ENCODE data around the gene LARP4B. TPM values are rescaled to one million over a fixed set of nuclear protein-coding genes. Genes with fewer than 3 reads are reported as not detected.
A peak's percentile ranks its signal among the peaks of the same experiment; 100 is the strongest.

Gene LARP4B
- total RNA-seq, 1 donor from 2014 or later: 31.1 TPM

DNA sequence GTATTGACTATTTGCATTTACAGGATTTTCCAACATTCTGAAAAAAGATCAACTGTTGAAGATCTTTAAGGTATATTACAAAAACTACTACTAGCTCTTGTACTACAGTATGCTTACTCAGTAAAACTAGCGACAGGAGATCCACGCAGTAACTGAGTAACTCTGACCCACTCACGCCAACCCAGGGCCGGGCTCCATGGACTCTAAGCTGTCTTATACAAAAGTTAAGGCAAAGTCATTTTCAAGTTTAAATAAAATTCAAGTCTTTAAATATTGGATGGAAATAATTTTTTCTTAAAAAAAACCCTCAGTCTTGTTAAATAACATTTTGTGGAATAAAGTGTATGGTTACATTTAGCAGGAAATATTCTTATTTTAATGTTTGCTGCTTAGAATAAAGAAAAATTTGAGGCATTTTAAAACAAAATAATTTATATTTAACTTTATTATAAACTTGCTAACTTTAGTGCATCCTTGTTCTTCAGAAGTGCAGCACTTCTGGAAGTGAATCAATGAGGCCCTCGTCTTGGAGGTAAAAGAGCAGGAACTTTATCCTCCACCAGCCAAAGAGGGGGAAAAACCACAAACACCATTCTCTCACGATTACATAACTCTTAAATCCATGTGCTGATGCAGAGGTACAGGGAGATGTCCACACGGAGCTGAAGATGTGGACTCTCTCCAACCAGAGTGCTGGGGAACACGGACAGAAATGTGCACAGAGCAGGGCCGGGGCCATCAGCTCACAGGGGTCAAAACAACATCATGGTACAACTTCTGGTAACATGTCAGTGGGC is 119.9 kb downstream of the LARP4B start:
- peaks cover 29% of the 10 kb centered on the region for H3K36me3 ChIP-seq (ENCODE audit: control insufficient read depth, insufficient read depth, low read length)
- H3K27me3 ChIP-seq (ENCODE audit: control insufficient read depth, insufficient read depth, low read length): no peaks in the 10 kb centered on the region
- H3K4me3 ChIP-seq (ENCODE audit: low read depth, low read length): no peak overlapping the region
- TF ChIP-seq, protein P1, sequence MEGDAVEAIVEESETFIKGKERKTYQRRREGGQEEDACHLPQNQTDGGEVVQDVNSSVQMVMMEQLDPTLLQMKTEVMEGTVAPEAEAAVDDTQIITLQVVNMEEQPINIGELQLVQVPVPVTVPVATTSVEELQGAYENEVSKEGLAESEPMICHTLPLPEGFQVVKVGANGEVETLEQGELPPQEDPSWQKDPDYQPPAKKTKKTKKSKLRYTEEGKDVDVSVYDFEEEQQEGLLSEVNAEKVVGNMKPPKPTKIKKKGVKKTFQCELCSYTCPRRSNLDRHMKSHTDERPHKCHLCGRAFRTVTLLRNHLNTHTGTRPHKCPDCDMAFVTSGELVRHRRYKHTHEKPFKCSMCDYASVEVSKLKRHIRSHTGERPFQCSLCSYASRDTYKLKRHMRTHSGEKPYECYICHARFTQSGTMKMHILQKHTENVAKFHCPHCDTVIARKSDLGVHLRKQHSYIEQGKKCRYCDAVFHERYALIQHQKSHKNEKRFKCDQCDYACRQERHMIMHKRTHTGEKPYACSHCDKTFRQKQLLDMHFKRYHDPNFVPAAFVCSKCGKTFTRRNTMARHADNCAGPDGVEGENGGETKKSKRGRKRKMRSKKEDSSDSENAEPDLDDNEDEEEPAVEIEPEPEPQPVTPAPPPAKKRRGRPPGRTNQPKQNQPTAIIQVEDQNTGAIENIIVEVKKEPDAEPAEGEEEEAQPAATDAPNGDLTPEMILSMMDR (IDR thresholded peaks at IDR 0.05; ENCODE audit: insufficient read depth, low read length, severe bottlenecking): no peak
- no peak for FAIRE-seq
- DNase-seq (ENCODE audit: low read depth): no peak

DNA sequence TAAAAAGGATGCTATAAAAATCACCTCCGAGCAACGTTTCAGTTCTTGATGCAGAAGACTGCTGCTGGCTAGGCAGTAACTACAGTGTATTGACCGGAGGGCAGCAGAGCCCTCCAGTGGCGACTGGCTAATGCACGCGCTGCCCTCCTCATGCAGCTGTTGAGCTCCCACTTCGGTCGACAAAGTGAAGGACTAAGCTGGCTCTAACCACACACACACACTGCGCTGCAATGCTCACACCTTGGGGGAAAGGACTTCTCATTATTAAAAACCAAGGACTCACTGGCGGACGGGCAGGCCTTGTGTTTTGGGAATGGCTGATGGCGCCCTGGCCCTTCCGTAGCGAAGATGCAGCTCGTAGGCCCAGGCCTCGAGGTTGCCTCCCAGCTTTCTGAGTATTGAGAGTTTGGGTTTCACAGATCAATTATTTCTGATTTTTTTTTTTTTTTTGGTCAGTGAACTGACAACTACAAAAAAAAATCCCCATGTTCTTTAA is 121.1 kb downstream of the LARP4B start:
- DNase-seq (ENCODE audit: low read depth) (no peak), FAIRE-seq (no peak)
- Histone ChIP-seq H3K36me3 (ENCODE audit: control insufficient read depth, insufficient read depth, low read length) (peaks cover 23% of the 10 kb centered on the region), H3K27me3 (ENCODE audit: control insufficient read depth, insufficient read depth, low read length) (no peaks in the 10 kb centered on the region), H3K4me3 (ENCODE audit: low read depth, low read length) (no peak overlapping the region)
- TF ChIP-seq, protein P1 (IDR thresholded peaks at IDR 0.05; ENCODE audit: insufficient read depth, low read length, severe bottlenecking): peak; percentile 18

GRCh38 chr10:809671-810350 is 121.7 kb downstream of the LARP4B start:
- peaks cover 17% of the 10 kb centered on the region for H3K36me3 ChIP-seq (ENCODE audit: control insufficient read depth, insufficient read depth, low read length)
- DNase-seq (ENCODE audit: low read depth) (no peak), FAIRE-seq (no peak)
- H3K4me3 ChIP-seq (ENCODE audit: low read depth, low read length): no peak overlapping the region
- TF ChIP-seq, protein P1 (IDR thresholded peaks at IDR 0.05; ENCODE audit: insufficient read depth, low read length, severe bottlenecking): no peak
- no peaks in the 10 kb centered on the region for H3K27me3 ChIP-seq (ENCODE audit: control insufficient read depth, insufficient read depth, low read length)

- Histone ChIP-seq H3K4me3 (ENCODE audit: low read depth, low read length) (no peak overlapping the region), H3K27me3 (ENCODE audit: control insufficient read depth, insufficient read depth, low read length) (no peaks in the 10 kb centered on the region), H3K36me3 (ENCODE audit: control insufficient read depth, insufficient read depth, low read length) (peaks cover 12% of the 10 kb centered on the region)
- FAIRE-seq (no peak), DNase-seq (ENCODE audit: low read depth) (no peak)
- TF ChIP-seq, protein P1 (IDR thresholded peaks at IDR 0.05; ENCODE audit: insufficient read depth, low read length, severe bottlenecking): no peak
These were observed 123.5 kb downstream of the LARP4B start for GRCh38 chr10:807958-808353.

GRCh38 chr10:807163-807957 is 124.1 kb downstream of the LARP4B start:
- FAIRE-seq (peak; percentile 47), DNase-seq (ENCODE audit: low read depth) (no peak)
- H3K27me3 ChIP-seq (ENCODE audit: control insufficient read depth, insufficient read depth, low read length): no peaks in the 10 kb centered on the region
- peaks cover 12% of the 10 kb centered on the region for H3K36me3 ChIP-seq (ENCODE audit: control insufficient read depth, insufficient read depth, low read length)
- TF ChIP-seq, protein P1 (IDR thresholded peaks at IDR 0.05; ENCODE audit: insufficient read depth, low read length, severe bottlenecking): no peak
- no peak overlapping the region for H3K4me3 ChIP-seq (ENCODE audit: low read depth, low read length)
